Activated CD4-positive, alpha-beta T cell treated with anti-CD3 and anti-CD28 coated beads for 24 hours (primary cell): Measurements from ENCODE around the gene TRMT6.

Experiments
- DNase-seq, 2 donors: peaks; one replicate each; pipeline ENCODE4 v3.0.0-alpha.2; 2020; ENCODE audit warnings: low read depth in 2 of 2

Gene TRMT6

DNA sequence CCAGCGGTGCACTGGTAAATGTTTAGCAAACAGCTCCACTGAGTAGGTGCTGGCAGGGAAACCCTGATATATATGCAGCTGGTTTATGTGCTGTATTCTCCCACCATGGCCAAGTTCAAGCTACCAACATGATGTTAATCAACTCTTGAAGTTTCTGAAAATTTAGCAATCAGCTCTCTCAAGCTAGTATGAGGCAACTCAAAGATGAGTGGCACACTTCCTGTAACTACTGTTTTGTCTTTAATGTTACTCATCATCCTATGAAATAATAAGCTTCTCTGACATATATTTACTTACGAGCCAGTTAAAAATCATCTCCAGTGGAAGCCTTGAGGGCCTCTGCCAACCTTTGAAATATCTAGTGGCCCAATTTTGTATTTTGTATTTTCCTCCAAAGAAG lies 54.7 kb downstream of the TRMT6 start:
- DNase-seq, result no peak

DNA sequence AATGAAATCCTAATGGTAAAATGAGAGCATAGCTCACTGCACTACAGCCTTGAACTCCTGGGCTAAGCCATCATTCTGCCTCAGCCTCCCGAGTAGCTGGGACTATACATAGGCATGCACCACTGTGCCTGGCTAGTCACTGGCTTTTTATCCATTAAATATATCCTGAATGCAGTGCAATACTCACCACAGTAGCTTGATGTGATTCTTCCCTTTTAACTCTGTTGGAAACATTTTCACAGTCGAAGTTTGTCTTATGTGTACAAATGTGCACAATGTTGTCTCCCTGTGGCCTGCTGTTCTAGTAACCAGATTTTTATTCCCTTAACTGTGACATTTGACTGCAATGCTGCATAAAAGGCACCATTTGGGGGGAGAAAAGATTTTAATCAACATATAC lies 56.7 kb downstream of the TRMT6 start:
- DNase-seq, result no peak

DNA sequence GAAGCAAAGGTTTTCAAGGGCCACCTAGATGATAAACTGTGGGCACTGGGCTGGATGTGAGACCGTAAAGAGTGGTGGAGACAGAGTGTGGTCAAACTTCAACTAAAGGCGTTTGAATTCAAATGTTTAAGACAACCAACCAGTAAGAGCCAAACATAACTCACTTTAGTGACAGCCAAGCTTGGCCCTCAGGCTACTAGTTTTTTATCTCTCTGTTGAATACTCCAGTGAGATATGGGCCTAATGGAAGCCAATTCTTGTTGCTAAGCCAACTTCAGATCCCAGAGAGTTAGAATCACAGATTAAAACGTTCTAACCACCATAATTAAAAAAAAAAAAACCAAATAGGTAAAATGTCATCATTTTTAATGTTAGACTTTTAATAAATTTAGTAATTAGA lies 57.3 kb downstream of the TRMT6 start:
- DNase-seq, result no peak

DNA sequence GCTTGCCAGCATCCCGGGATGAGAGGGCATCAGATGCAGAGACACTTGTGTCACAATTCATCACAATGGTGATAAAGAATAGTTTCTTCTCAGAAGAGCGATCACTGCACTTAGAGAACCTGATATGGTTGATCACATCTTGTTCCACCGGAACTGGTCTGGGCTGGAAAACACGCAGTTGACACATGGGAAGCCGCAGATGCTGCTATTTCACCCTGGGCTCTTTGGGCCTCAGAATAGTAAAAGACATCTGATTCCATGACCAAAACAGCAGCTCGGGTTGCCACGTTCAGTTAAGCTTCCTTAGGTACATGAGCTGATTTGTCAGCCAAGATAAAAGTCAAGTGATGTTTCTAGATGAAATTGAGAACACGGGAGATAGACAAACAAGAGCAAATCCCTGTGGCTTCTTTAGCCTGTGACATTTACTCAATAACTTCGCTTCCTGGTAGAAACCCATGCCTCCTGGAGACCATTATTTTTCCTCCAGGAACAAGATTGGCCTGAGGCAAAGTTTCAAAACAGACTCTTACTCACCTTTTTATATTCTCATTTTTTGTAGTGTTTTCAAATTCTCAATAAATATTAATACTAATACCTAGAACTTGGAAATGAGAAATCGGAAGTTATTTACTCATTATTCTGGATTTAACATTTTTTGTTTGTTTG lies 59.4 kb downstream of the TRMT6 start:
- no peak for DNase-seq

DNA sequence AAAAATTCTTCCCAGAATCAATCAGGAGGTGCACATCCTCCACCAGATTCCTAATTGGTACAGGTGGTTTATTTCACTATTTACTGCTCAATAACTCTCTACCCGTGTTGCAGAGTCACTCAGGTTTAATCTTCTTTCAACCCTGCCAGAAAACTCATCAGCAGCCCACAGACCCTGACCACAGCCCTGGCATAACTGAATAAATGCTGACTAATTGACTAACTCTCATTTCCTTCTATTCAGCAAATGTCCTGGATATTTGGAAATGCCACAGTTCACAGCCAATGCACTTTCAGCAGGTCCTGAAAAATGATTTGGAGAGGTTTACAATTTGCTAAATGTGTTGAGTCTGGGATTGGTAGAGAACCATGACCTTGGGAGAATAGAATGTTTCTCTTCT lies 62.3 kb downstream of the TRMT6 start:
- DNase-seq, result no peak

DNA sequence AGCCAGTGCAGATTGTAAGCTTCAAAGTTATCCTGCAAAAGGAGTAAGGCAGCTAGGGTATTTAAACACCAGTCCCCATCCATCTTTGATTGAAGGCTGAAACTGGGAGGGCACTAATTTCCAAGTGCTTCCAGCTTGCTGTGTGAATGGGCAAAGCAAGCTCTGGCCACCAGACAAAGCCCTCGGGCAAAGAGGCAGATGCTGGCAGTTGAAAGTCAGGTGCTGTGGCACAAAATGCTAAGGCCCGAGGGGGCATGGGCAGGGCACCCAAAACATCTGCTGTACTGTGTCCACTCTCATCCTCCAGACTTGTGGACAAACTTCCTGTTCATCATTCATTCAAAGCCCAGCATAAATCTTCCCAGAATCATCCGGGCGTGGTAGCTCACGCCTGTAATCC lies 62.9 kb downstream of the TRMT6 start:
- no peak for DNase-seq
